ENCODE results near the gene NCAN.

- TF ChIP-seq, protein P1, sequence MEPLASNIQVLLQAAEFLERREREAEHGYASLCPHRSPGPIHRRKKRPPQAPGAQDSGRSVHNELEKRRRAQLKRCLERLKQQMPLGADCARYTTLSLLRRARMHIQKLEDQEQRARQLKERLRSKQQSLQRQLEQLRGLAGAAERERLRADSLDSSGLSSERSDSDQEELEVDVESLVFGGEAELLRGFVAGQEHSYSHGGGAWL (CRISPR knock-in tag; IDR thresholded peaks at IDR 0.05) = no peak
- no peak for TF ChIP-seq CBX5 (CRISPR knock-in tag; IDR thresholded peaks at IDR 0.05; ENCODE audit: borderline replicate concordance)
- no peak for TF ChIP-seq AFF4 (CRISPR knock-in tag; IDR thresholded peaks at IDR 0.05)
- no peak for TF ChIP-seq EZH2 (conservative IDR thresholded peaks at IDR 0.05; ENCODE audit: low read depth, low read length)
- no peak for TF ChIP-seq ZNF691 (CRISPR knock-in tag; IDR thresholded peaks at IDR 0.05; ENCODE audit: borderline replicate concordance, low read depth)
- TF ChIP-seq, protein P2, sequence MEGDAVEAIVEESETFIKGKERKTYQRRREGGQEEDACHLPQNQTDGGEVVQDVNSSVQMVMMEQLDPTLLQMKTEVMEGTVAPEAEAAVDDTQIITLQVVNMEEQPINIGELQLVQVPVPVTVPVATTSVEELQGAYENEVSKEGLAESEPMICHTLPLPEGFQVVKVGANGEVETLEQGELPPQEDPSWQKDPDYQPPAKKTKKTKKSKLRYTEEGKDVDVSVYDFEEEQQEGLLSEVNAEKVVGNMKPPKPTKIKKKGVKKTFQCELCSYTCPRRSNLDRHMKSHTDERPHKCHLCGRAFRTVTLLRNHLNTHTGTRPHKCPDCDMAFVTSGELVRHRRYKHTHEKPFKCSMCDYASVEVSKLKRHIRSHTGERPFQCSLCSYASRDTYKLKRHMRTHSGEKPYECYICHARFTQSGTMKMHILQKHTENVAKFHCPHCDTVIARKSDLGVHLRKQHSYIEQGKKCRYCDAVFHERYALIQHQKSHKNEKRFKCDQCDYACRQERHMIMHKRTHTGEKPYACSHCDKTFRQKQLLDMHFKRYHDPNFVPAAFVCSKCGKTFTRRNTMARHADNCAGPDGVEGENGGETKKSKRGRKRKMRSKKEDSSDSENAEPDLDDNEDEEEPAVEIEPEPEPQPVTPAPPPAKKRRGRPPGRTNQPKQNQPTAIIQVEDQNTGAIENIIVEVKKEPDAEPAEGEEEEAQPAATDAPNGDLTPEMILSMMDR (CRISPR knock-in tag; IDR thresholded peaks at IDR 0.05) = no peak
- no peak for TF ChIP-seq ZNF12 (CRISPR knock-in tag; IDR thresholded peaks at IDR 0.05)
Observed at GRCh38 chr19:19267305-19267704, 55.5 kb downstream of the NCAN start.

Measured in HepG2 (cell line).